D341Med (cell line): ENCODE results near the gene PRR5.
"Not testable (repeated sequence)": the region's sequence is repeated elsewhere in the genome, so short reads cannot be mapped to it uniquely, and the experiment has no call there.

Experiments used
- DNase-seq: peaks from one replicate; pipeline ENCODE4 v3.0.0; 2012; ENCODE audit warnings: low spot score

The PRR5 gene, protein sequence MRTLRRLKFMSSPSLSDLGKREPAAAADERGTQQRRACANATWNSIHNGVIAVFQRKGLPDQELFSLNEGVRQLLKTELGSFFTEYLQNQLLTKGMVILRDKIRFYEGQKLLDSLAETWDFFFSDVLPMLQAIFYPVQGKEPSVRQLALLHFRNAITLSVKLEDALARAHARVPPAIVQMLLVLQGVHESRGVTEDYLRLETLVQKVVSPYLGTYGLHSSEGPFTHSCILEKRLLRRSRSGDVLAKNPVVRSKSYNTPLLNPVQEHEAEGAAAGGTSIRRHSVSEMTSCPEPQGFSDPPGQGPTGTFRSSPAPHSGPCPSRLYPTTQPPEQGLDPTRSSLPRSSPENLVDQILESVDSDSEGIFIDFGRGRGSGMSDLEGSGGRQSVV

DNA sequence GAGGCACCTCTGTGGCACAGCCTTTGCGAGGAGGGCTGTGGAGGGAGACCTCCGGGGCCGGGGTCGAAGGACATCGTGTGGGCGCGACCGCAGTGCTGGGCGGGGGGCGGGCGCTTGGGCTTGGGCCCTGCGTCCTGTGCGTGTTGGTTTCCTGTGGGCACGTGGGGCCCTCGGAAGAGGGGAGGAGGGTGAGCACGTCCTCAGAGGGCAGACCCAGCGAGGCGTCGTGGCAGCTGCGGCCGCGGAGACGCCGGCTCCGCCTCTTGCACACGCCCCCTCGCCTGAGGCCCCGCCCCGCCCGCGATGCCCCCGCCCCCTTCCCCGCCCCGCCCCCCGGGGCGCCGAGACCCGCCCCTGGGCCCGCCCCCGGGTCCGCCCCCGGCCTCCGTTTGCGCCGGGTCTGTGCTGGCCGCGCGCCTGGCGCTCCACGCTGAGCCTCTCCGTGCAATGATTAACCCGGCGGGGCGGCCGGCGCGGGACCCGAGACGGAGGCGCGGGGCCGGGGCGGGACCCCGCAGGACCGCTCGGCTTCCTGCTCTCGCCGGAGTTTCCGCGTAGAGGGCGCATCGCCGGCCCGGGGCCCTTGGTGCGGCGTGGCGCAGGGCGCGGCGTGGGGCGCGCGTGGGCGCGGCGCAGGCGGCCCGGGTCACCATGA lies at the start of gene PRR5:
Gene PRR5, plus strand, starts transcription at position 381 of the 655 bp plus-strand sequence. Its CDS starts 271 bp downstream, at position 652.
- DNase-seq = peak; percentile 98

DNA sequence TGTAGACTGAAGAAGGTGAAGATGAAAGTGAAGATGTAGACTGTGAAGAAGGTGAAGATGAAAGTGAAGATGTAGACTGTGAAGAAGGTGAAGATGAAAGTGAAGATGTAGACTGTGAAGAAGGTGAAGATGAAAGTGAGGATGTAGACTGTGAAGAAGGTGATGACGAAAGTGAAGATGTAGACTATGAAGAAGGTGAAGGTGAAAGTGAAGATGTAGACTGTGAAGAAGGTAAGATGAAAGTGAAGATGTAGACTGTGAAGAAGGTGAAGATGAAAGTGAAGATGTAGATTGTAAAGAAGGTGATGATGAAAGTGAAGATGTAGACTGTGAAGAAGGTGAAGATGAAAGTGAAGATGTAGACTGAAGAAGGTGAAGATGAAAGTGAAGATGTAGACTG lies 49.1 kb upstream of the PRR5 start:
- DNase-seq = not testable (repeated sequence)

DNA sequence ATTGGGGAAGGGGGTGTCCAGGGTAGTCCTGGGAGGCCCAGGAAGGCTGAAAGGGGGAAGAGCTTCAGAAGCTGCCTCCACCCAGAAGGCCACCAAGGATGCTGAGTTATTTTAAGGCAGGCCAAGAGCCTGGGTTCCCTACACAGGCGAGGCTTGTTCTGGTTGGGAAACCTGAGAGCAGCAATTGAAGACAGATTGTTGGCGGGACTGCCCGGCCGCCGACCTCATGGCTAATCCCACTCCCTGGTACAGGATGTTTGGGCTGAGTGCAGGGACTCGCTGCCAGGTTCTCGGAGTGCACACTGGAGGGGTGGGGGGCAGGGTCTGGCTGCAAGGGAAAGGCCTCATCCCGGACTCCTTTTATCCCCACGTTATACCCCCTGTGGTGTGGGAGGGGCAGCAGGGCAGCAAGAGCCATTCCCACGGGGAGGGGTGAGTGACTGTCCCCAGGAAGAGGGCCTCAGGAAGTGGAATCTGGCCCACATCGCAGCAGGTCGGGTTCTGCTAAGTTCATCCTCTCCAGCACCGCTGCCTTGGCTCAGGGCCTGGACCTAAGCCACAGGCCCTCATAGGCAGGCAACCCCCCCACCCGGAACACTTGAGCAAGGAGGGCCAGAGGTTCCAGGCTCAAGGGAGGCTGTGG lies 43.6 kb upstream of the PRR5 start:
- DNase-seq = no peak

DNA sequence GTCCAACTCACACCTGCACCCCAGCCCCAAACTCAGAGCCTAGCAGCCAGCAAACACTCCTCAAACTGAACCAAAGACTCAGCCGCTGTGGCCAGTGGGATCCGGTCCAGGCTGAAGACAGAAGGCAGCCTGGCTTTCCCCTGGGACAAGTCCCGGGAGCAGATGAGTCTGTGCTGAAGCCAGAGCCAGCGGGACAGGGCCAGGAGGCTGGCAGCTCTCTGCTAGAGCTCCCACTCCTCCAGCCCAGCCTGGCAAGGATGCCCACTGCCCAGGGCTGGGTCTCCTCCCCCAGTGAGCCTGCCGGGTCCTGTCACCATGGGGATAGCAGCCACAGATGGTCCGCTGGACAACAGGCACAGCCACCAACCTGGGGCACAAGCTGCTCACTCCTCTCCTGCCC lies 42.9 kb upstream of the PRR5 start:
- DNase-seq = peak; percentile 68

DNA sequence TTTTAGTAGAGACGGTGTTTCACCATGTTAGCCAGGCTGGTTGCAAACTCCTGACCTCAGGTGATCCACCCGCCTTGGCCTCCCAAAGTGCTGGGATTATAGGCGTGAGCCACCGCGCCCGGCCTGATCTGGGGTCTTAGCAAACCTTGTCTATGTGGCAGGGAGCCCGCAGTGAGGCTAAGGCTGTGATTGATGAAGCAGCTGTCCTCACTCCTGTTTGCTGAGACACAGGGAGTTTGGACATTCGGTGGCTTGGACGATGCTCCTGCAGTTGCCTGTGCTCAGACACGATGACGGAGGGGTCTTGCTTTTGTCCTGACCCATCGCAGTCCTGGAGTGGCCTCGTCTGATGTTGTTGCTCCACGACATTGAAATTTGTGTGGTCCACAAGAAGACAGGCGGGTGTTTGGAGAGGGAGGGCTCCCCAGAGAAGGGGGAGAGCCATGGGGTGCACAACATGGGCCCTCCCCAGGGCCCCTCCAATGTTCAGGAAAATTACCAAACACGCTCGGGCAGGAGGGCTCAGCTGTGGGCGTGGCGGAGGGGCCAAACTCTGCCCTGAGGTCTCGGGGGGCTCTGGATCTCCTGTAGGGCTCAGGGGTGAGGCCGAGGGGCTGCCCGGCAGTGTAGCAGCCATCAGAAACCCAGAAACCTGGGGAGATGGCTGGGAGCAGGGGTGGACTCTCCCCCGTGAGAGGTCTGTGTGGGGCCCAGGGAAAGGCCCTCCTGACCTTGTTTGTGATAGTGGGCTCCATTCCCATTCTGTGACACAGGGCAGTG lies 41.8 kb upstream of the PRR5 start:
- no peak for DNase-seq

DNA sequence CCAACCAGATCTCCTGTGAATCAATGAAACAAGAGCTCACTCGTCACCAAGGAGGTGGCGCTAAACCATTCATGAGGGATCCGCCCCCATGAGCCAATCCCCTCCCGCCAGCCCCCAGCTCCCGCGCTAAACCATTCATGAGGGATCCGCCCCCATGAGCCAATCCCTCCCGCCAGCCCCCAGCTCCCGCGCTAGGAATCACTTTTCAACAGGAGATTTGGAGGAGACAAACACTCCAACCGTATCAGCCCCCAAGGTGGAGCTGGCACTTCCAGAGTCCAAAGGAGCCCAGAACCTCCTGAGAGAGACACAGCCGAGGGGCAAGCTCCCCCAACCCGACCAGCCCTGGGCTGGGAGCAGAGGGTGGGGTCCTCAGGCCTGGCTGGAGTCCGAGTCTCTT lies 40.9 kb upstream of the PRR5 start:
- DNase-seq = no peak

DNA sequence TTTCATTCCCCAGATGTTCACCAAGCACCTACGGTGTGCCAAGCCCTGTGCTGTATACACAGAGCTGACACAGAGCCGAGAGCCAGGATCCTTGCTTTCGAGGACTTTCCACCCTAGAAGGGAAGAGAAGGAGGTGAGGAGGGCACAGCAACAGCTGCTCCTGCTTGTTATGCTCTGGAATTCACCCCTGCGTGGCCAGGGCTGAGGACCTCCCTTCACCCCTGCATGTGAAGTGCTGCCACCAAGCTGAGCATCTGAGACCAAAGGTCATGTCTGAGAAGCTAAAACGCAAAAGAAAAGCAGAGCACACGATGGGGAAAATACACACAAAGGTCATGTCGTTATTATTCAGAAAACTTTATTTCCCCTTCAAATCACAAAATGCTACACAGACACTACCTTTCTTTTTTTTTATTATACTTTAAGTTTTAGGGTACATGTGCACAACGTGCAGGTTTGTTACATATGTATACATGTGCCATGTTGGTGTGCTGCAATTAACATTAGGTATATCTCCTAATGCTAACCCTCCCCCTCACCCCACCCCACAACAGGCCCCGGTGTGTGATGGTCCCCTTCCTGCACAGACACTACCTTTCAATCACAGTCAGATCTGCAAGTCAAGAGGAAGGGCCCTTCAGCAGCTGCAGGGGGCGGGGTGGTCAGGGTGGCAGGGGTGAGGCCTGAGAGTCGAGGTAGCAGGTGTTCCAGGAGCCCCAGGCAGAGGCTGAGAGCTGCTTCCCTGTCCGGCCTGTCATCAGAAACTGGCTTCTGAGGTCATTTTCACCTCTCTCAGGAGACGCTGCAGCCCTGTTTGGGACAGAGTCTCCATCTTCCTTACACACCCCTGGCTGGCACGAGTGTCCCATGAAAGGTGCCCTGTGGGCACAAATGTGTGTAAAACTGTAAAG lies 40.1 kb upstream of the PRR5 start:
- no peak for DNase-seq

DNA sequence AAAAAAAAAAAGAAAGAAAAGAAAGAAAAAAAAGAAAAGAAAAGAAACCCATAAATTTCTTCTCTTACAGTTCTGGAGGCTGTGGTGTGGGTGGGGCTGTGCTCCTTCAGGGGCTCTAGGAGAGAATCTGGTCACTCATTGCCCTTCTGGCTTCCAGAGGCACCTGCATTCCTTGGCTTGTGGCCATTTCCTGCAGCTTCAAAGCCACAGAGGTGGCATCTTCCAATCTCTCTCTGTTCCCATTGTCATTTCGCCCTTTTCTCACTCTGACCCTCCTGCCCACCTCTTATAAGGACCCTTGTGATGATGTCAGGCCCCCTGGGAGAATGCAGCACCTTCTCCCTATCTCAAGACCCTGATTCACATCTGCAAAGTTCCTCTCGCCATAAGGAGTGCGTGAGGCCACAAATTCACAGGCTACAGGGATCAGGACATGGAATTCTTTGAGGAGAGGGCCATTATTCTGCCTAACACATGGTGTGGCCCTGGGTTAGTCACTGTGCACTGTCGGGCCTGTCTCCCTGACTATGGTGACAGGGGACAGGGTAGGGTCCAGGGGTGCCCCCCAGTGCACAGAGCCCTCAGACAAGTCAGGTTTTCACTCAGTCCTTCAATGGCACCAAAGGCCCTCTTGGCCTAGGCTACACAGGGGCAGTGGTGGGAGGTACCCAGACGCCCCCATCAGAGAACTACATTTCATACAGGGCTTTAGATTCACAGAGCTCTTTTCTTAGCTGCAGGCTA lies 38.6 kb upstream of the PRR5 start:
- no peak for DNase-seq

DNA sequence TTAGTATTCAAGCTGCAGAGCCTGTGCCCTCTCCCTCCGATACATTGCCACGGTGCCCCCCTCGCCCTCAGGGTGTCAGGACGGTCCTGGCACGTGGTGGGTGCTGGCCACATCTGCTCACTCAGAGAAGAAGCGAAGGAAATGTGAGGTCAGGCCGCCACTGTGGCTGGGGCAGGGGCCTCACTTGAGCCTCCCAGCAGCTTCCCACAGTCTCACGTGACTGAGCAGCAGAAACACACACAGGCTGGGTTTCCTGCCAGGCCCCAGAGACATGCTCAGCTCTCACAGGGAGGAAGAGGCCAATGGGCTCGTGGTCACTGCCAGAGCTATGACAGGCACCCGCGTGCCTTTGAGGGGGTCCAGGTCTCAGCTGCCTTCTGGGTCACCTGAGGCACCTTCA lies 37.9 kb upstream of the PRR5 start:
- DNase-seq = no peak

DNA sequence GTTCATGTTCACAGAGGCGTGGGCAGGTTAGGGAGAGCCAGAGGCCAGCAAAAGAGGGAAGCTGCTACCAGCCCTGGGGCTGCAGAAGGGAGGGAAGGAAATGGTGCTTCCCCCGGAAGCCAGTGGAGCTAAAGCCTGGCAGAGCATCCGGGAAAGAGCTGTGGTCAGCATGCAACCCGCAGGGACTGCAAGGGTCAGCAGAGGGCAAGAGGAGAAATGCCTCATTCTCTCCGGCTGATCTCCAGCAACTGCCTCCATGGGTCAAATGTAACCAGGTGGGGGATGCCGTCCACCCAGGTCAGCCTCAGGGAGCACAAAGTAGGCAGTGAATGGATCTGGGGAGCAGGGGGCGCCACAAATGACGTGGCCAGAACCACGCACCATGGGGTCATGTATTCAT lies 36.9 kb upstream of the PRR5 start:
- DNase-seq = no peak

DNA sequence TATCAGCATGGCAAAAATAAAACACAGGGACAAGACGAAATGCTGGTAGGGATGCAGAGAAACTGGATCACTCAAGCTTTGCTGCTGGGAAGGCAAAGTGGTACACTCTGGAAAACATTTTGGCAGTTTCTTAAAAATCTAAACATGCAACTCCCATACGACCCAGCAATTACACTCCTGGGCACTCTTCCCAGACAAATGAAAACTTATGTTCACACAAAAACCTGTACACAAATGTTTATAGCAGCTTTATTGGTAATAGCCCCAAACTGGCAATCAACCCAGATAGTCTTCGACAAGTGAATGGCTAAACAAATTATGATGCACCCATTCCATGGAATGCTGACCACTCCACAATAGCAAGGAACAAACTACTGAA lies 35.8 kb upstream of the PRR5 start:
- no peak for DNase-seq

DNA sequence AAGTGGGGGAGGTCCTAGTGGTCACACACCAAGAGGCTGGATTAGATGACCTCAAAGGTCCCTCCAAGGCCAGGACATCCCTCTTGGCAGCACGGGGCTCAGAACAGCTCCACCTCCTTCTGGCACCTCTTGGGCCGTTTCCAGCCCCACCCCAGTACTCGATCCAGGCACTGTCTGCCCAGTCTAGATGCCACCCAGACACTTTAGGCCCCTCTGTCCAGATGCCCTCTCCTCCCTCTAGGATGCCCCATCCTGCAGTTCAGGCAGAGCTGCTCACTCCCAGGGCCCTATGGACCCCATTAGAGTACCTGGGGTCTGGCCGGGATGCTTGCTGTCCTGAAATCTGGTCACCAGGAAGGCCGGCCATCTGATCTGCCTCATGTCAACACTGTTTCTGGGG lies 34.7 kb upstream of the PRR5 start:
- no peak for DNase-seq

DNA sequence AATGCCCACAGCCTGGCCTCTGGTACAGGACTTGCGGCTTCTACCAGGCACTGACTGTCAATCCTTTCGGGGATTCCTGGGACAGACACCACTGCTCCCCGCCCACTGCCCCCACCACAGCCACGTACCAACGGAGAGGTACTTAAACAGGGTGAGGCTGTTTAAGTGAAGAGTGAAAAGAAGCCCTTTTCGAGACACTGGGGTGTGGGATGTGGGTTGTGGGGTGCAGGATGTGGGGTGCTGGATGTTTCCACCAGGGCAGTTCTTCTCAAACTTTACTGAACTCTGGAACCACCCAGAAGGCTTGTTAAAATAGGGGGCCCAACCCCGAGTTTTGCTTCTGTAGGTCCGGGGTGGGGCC lies 34.2 kb upstream of the PRR5 start:
- no peak for DNase-seq

DNA sequence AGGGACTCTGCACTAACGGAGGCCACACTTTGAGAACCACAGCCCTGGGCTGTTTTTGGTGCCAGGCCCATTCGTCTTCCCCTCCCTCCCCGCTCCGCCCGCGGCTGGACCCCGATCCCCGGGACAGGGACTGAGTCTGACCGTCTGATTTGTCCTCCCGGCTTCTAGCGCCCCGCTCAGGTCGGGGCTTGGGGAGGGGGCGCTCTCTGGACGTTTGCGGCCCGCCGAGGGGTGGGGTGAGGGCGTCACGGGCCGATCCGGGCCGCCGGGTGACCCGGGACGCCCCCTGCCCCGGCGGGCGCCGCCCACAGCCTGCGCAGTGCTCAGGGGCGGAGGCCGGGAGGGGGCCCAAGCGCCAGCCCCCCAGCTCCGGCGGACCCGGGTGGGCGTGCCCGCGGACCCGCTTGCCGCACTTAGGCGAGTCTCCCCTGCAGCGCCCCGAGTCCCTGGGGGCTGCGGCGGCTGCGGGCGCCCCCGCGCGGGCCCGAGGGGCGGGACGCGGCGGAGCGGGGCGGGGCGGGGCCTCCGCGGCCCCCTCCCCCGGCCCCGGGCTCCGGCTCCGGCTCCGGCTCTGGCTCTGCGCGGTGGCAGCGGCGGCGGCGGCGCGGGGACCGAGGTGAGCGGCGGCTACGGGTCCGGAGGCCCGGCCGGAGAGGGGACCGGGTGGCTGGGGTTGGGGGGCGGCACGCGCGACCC lies 33.7 kb upstream of the PRR5 start:
- peak; percentile 77 for DNase-seq

DNA sequence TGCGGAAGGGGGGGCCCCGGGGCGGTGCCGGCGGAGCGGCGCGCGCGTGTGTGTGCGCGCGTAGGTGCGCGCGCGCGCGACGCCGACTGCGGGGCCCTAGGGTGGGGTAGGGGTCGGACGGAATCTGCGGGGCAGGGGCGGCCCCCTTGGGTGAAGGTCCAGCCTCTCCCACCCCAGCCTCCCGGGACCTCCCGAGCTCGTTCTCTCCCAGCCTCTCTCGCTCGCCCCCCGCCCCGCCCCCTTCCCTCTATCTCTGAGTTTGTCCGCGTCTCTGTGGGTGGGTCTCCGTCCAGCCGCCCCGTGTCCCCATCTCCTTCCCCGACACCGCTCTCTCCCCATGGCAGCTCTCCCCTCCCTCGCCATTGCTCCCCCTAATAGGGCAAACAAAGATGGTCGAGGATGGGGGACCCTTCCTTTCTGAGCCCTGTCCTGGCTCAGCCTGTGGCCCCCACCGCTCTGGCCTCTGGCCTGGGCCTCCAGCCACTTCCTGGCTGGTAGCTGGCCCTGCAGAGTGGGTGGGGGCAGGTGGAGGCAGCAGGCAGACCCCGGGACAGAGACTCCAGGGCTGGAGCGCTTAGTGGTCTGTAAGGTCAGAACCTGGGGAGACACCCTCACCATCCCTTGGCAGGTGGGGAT lies 33.0 kb upstream of the PRR5 start:
- no peak for DNase-seq

DNA sequence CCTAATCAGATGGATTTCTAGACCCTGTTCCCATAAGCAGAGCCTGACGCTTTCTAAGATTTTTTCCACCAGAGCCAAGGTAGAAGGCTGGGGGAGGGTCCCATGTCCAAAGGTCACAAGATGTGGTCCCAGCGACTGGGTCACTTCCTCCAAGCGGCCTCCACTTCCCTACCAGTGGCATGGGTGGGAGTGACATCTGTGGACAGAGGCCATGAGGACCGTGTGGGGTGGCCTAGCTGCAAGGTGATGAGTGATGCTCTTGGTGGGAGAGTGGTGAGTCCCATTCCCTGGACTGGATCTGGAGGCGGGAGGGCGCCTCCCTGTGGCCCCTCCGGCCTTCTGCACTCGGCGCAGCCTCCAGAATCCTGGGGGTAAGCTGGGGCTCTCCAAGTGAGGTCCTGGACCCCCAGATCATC lies 32.4 kb upstream of the PRR5 start:
- peak; percentile 66 for DNase-seq

DNA sequence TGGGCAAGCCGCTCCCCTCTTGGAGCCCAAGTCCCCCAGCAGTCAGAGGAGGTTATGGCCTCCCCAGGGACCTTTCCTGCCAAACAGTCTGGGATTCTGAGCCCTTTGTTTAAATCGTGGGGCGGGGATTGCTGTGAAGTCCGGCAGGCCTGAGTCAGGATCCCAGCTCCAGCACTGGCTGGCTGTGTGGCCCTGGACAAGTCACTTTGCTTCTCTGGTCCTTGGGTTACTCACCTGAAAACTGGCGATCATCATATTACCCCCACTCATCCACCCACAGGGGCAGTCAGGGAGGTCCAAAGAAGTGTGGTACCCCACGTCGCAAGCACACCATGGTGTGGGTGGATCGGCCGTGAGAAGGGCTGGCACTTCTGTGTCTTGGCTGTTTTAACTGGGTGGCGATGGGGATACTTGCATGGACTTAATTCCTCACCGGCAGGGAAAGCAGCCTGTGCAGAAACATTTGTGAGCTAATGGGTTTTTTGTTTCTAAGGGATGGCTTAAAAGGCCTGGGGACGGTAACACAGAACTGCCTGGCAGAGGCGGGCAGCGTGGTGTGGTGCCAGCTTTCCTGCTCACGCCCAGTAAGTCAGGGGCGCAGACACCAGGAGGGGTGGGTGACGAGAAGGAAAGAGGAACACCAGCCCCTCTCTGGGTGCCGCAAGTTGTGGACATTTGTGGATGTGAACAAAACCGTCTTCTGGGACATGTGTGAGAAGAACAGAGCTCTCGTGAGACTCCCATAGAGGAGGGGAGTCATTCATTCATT lies 31.6 kb upstream of the PRR5 start:
- no peak for DNase-seq

DNA sequence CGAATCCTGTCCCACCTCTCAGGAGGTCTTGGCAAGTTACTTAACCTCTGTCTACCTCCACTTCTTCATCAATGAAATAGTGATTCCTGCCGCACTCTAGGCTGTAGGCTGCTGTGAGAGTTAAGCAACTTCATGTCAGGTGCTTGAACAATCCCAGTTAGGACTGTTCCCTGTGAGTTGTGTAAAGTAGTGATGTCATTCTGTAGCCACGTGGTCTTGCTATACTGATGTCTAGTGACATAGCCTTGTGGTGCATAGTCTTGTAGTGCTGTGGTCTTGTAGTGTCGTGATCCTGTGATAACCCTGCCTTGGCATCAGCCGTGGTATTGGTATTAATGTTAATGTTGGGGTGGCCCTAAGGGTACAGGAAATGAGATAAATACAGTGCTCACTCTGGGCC lies 30.3 kb upstream of the PRR5 start:
- no peak for DNase-seq

DNA sequence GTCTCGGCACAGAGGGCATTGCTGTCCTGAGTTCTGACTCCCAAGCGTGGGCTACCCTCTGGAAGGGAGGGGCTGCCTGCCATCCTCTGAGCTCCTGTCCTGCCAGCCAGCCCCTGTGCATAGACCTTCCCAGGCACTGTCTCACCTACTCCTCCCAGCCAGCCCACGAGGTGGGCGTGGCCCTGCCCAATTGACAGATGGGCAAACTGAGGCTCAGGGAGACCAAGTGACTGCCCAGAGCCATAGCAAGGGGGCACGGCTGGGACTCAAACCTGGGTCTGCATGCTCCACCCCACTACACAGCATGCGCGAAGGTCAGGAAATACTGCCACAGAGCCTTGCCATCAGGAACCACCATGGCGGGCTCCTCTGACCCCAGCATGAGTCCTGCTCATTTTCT lies 29.4 kb upstream of the PRR5 start:
- no peak for DNase-seq
